Testis (tissue), 2 donors: ENCODE results near the gene SCGB1D4.

Experiments
- CTCF ChIP-seq, 3 experiments: fragments of 450-650 bp in 2 of 3; fragments of 200-600 bp in 1 of 3; sonication (generic) in 1 of 3; IDR thresholded peaks; one replicate each; pipeline ENCODE4 v1.5.1; 2016 to 2019; ENCODE audit warnings: antibody characterized with exemption in 3 of 3, mild to moderate bottlenecking in 2 of 3, moderate library complexity in 1 of 3
- POLR2A ChIP-seq: fragments of 450-650 bp; IDR thresholded peaks from one replicate; pipeline ENCODE4 v1.6.1; 2017; ENCODE audit warnings: antibody characterized with exemption, mild to moderate bottlenecking, moderate library complexity

GRCh38 chr11:62337303-62338181 lies 38.7 kb upstream of the SCGB1D4 start, which contains the start of gene ASRGL1:
- TF ChIP-seq CTCF (IDR thresholded peaks at IDR 0.05) (peak in 1 of 3 experiments; percentile 14), POLR2A (no peak)
